Suppressor macrophage (primary cell): ENCODE measurements around the gene NTF3.

Experiments
- DNase-seq, 4 experiments: peaks; one replicate each; pipeline ENCODE4 v3.0.0-alpha.2; 2020 to 2022

NTF3 gene

DNA sequence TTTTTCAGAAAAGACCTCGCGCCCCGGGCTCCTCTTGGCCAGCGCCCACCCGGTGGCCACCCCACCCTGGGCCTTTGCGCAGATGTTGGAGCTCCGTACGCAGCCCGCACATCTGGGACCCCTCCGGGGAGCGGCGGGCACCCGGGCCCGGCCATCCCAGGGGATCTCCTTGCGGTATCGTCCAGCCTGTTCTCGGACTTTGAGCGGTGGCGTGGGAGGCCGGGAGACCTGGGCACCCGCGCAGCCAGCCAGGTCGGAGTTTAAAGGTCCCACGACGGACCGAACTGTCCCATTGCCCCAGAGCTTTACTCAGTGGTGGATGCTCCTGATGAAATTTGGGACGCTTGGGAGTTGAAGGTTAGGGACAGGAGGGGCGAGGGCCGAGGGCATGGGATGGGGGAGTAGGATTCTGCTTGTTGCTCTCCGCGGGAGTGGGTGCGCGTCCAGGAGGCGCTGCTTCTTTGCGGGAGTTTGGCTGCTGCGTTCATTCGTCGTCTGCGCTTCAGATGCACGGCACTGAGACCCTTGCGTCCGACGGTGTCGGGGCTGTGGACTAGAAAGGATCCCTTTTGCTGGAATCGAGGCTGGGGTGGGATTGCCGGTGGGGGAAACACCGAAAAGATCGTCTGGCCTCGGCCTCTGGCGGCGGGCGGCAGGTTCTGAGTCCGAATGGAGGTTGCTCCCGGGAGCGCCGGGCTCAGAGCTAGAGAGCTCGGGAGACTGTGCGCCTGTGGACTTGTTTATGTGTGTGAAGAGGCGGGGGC lies 1.4 kb downstream of the NTF3 start:
- no peak for DNase-seq

DNA sequence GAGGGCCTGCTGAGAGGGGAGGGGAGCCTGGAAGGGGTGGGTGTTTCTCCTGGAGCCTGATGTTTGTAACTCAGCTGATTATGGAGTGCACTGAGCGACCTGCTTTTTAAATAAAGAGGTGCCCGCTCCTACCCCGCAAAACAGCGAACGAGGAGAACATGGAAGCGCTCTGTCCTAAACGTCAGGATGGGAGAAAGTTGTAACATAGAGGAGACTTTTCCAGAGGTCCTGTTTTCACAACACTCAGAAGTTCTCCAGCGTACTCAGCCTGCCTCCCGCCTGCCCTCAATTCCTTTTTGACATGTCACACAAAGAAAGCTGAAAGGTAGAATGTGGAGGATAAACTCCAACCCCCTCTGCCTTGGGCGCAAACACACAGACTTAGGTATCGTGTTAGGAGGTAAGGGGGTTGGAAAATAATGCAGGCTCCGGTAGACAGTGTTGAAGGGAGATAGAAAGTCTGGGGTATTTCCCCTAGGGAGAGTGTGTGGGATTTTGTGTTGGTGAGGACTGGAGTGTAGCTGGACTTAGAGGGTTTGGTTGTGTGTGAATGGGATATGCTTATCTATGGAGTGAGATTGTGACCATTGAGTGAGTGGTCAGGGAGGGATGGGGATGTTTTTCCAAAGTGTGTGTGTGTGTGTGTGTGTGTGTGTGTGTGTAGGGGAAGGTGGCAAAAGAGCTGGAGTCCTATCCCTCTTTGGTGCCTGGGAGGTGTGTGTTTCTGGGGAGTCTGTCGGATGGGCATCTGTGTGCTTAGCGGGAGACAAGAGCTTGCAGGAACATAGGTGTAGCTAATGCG lies 2.1 kb downstream of the NTF3 start:
- DNase-seq = no peak

- no peak for DNase-seq
Observed at GRCh38 chr12:5434647-5435560, 3.0 kb downstream of the NTF3 start.

GRCh38 chr12:5437182-5437583 lies 5.3 kb downstream of the NTF3 start:
- DNase-seq = no peak

GRCh38 chr12:5437589-5437988 lies 5.7 kb downstream of the NTF3 start:
- DNase-seq = no peak

DNA sequence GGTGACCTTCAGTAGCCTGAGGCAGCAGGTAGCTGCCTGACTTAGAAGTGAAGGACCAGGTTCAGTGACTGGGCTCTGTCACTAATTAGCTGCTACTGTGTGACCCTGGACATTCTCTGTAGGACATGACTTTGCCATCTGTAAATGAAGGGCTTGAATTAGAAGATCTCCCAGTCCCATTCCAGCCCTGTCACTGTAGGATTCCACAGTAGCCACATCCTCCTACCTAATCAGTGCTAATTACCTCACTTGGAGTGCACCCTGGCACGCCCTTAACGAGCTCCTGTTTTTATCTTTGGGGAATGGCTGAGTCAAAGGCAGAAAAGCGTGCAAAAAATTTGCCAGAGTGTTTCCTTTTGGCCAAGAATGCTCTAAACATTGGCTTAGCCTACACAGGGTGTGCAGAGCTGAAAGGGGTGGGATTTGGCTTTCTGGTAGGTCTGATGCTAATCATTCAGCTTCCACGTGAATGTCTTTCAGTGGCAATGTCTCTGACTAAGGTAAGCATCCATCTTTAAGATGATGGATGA lies 6.8 kb downstream of the NTF3 start:
- no peak for DNase-seq

- DNase-seq = no peak
Observed at GRCh38 chr12:5439371-5439771, 7.5 kb downstream of the NTF3 start.

GRCh38 chr12:5439788-5440300 lies 7.9 kb downstream of the NTF3 start:
- no peak for DNase-seq

DNA sequence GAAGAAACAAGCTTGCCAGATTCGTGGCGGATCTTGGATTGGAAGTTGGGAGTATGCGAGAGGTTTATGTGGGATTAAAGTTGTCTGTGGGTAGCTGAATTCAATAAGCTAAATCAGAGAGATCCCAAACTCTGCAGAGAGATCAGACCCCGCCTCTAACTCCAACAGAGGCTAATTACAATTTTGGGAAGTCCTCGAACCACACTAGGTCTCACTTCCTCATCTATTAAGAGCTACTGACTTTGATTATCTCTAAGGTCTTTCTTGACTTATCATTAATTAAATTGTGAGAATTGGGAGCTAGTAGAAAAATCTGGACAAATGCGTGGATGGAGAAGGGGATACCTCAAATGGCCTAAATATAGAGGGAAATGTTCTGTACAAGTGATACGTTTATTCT lies 9.1 kb downstream of the NTF3 start:
- peak; percentile 6 to 64 (median 26) for DNase-seq

DNA sequence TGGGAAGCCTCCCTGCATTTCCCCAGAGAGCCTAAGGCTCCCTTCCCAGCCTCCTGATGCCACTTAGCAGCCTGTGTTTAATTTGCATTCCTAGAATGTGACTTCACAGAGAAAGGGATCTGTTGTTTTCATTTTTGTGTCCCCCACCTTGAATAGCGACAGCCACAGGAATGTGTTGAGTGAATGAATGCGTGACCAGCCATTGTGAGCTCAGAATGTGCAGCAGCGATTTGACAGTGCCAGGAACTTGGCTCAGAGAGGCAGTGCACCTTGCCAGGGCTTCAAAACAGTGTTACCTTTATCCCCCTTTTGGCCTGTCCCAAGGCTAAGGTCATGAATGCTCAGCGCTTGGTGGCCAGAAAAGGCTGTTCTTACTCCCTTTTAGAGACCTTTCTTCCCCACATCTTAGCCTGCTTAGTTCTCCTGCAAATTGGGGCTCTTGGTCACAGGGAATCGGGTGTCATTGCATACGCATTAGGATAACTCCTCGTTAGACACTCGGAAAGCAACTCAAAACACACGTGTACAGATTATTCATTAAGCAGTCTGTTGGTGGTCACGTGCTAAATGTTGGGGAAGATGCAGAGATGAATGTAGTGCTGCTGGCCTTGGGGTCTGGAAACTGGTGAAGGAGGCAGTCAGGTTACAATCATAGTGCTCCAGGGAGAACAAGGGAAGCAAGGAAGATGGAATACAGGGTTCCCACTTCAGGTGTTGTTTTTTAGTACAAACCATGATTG lies 9.8 kb downstream of the NTF3 start:
- no peak for DNase-seq

DNA sequence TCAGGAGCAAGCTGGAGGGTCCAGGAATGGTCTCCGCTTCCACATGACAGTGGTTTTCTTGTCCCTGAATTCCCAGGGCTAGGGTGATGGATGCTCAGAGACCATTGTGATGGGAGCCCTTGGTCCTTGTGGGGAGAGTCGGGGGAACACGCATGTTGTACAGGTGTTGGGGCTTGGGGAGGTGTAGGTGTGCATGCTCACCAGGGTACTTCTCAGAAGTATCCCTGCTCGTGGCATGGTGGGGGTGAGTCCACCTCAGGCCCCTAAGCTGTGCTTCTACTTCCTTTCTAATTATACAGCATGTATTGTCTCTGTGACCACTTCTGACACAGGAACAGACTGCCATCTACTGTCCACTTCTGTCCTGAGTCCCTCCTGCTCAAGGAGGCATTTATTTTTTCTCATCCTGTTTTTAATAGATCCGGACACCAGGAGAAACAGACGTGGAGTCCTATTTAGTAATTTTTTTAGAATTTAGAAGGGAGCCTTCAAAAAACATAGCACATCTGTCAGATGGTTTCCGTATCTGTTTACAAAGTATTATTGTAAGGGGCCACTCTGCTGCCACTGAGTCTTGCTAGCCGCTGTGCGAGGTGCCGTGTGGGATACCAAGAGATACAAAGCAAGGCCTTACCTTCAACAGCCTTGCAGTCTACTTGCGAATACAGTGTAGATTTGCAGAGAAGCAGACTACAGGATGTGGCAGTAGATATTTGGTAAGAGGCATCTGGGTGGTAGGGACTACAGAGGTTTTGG lies 10.5 kb downstream of the NTF3 start:
- DNase-seq = peak; percentile 17 to 69 (median 52)

GRCh38 chr12:5444520-5444919 lies 12.6 kb downstream of the NTF3 start:
- DNase-seq = no peak

DNA sequence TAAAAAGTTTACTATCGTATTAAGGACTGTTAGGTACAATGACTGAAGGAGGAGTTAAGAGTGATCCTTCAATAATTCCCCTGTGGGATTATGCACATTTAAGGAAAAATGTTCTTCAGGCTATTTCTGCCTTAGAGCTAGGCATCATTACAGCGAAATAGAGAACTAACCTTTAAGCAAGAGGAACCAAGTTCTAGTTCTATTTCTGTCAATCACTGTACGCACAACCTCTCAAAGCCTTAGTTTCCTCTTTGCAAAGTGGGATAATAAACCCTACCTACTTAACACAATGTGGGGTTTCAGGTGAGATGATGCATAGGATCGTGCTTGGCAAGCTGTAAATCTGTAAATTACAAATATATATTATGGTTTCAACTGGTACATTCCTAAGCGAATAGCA lies 15.4 kb downstream of the NTF3 start:
- peak in 3 of 4 experiments; percentile 18 to 65 (median 37) for DNase-seq

GRCh38 chr12:5451251-5451650 lies 19.3 kb downstream of the NTF3 start:
- no peak for DNase-seq

- no peak for DNase-seq
Observed at GRCh38 chr12:5452569-5452968, 20.7 kb downstream of the NTF3 start.

DNA sequence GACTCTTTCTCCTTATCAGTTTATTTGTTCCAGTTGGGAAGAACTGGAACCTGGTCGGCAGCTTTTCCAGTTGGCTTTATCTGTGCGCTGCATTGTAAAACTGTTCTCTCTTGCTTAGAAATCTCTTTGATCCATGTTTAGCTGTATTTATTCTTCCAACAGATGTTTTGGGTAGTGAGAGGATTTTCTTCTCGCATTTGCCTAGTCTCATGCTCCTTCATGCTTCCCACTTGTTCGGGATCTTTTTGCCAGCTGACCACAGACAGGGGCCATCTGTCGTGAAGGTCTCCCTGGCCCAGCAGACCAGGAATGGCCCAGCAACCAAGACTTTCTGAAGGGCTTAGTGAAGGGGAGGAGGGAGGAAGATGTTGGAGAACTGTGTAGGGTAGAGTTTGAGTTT lies 21.6 kb downstream of the NTF3 start:
- no peak for DNase-seq

- DNase-seq = no peak
Observed at GRCh38 chr12:5455045-5455444, 23.1 kb downstream of the NTF3 start.

DNA sequence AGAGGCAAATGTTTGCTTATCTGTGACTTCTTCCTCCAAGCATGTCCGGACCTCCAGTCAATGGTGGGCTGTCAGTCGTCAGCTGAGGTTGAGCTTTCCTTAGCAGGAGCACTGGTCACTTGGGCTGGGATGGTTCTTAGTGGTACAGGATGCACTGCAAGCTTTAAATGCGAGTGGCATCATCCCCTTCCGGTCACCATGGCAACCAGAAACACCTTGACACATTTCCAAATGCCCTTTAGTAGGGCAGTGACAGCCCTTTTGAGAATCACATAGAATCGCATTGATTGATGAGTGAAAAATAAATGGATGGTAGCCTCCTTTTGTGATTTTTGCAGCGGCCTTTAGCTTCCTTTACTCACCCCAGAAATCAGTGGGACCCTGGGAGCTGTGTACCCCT lies 24.1 kb downstream of the NTF3 start:
- no peak for DNase-seq

- DNase-seq = peak; percentile 38 to 63 (median 44)
Observed at GRCh38 chr12:5456906-5457305, 25.0 kb downstream of the NTF3 start.

DNA sequence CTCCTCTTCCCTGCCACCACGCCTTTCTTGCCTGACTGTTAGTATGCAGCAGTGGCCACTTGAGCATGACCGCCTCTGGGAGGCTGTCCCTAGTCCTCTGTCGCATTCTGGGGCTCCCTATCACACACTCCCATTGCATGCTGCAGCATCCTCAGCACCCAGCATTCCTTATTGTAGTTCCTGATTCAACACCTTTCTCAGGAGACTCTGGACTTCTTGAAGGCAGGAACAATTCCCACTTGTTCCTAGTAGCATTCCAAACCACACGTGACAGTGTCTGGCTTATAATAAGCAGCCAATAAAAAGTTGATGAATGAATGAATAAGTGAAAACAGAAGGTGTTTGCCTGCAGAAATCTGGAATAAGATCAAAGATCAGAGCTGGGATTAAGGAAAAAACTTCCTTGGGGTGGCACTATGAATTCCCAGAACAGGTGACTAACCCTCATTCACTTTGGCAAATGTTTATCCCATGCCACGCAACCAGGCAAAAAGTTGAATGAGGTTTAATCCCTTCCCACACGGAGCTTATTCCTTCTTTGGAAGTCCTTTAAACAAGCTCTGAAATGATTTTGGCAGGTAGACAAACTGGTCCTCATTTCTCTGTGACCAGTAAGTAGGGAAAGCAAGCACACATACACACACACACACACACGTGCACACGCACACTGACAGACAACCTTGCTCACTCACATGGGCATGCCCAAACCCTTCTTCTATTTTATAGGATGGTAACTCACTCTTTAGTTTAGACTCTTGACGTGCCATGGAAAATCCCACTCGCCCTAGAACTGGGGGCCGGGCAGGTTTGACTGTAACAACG lies 26.5 kb downstream of the NTF3 start:
- no peak for DNase-seq
